ENCODE measurements around the gene PROB1.

PROB1 gene

DNA sequence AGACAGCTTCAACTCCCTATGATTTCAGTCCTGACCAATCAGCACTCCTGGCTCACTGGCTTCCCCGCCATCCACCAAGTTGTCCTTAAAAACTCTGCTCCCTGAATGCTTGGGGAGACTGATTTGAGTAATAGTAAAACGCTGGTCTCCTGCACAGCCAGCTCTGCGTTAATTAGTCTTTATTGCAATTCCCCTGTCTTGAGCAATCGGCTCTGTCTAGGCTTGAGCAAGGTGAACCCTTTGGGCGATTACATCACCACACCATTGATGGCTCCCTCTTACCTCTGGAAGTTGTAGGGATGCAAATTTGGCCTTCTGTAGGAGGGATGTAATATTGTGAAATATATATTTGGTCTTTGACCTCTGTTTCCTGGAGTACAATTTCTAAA lies 8.9 kb downstream of the PROB1 start:
- no peak for TF ChIP-seq TAF1 (IDR thresholded peaks at IDR 0.05; ENCODE audit: low read depth)
- TF ChIP-seq TCF12 (IDR thresholded peaks at IDR 0.05; ENCODE audit: low read depth): no peak
- TF ChIP-seq, protein P1, sequence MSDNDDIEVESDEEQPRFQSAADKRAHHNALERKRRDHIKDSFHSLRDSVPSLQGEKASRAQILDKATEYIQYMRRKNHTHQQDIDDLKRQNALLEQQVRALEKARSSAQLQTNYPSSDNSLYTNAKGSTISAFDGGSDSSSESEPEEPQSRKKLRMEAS (IDR thresholded peaks at IDR 0.05): no peak
- no peak for TF ChIP-seq NFIC (IDR thresholded peaks at IDR 0.05)
- TF ChIP-seq CREB1 (IDR thresholded peaks at IDR 0.05; ENCODE audit: low read depth): no peak
- TF ChIP-seq ZBTB7A (IDR thresholded peaks at IDR 0.05; ENCODE audit: low read depth): no peak

DNA sequence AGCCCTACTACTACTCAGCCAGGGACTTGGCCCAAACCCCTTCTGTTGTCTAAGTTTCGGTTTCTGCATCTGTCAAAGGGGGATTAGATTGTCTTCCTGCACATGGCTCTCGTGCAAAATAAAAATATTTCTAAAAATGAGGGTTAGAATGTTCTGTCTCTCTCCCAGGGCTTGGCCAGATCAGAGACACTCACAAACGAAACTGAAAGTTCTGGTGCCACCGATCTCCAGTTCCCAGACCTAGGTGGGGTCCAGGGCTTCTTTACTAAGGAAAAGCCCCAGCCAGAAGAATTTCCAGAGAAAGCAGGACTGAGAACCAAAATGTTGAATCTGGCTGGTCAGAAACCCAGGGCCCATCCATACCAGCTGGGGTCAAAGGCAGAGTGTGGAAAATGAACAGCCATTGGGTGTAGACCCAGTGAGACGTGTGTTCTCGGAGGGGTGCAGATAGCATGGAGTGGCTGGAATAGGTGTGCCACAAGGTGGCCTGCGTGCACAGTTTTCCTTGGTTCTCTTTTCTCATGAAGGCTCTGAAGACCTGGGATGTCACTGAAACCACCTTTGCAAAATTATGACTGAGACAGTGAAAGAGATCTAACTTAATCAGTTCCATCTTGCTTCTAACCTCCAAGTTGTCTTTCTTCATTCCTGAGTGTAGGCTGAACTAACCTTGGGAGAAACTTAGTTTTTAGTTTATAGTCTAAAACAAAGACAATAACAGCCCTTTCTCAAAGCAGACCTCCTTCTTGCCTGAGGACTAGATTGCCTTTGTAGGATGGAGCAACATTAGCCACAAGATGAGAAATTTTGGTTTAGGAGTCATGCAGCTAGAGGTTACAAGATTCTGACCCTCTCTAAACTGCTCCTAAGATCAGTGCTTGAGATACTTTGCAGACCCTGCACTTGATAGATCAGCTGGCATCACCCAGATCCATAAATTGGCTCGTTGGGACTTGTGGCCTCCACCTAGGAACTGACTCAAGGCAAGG lies 9.5 kb downstream of the PROB1 start:
- TF ChIP-seq FOXM1 (IDR thresholded peaks at IDR 0.05; ENCODE audit: borderline replicate concordance, low read depth) (no peak), RAD21 (IDR thresholded peaks at IDR 0.05; ENCODE audit: low read depth) (peak; percentile 40)

DNA sequence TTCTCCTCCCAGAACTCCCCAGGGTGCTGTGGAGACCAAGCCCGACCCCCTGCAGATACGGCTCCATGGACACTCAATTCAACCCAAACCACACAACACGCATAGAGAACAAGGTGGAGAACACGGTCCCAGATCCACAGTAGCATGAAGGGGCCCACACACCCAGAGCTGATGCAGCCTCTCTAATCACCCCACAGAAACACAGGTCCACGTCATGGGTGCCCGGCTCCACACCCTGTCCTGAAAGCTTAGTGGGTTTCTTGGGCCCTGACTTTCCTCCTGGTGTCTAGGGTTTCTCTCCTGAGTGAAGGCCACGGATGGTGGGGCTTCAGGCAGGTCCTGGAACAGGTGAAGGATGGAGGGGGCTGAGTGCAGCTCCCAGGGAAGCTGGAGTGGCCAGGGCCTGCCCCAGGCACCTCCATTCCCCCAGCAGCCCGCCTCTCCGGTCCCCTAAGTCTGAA lies 10.3 kb downstream of the PROB1 start:
- no peak for TF ChIP-seq CREB1 (IDR thresholded peaks at IDR 0.05; ENCODE audit: low read depth)
- TF ChIP-seq ZBTB7A (IDR thresholded peaks at IDR 0.05; ENCODE audit: low read depth): no peak
- TF ChIP-seq TAF1 (IDR thresholded peaks at IDR 0.05; ENCODE audit: low read depth): no peak
- TF ChIP-seq CEBPB (IDR thresholded peaks at IDR 0.05): no peak
- TF ChIP-seq TCF12 (IDR thresholded peaks at IDR 0.05; ENCODE audit: low read depth): no peak
- no peak for TF ChIP-seq FOXM1 (IDR thresholded peaks at IDR 0.05; ENCODE audit: borderline replicate concordance, low read depth)
- TF ChIP-seq YY1 (IDR thresholded peaks at IDR 0.05; ENCODE audit: low read depth): no peak
- TF ChIP-seq, protein P2, sequence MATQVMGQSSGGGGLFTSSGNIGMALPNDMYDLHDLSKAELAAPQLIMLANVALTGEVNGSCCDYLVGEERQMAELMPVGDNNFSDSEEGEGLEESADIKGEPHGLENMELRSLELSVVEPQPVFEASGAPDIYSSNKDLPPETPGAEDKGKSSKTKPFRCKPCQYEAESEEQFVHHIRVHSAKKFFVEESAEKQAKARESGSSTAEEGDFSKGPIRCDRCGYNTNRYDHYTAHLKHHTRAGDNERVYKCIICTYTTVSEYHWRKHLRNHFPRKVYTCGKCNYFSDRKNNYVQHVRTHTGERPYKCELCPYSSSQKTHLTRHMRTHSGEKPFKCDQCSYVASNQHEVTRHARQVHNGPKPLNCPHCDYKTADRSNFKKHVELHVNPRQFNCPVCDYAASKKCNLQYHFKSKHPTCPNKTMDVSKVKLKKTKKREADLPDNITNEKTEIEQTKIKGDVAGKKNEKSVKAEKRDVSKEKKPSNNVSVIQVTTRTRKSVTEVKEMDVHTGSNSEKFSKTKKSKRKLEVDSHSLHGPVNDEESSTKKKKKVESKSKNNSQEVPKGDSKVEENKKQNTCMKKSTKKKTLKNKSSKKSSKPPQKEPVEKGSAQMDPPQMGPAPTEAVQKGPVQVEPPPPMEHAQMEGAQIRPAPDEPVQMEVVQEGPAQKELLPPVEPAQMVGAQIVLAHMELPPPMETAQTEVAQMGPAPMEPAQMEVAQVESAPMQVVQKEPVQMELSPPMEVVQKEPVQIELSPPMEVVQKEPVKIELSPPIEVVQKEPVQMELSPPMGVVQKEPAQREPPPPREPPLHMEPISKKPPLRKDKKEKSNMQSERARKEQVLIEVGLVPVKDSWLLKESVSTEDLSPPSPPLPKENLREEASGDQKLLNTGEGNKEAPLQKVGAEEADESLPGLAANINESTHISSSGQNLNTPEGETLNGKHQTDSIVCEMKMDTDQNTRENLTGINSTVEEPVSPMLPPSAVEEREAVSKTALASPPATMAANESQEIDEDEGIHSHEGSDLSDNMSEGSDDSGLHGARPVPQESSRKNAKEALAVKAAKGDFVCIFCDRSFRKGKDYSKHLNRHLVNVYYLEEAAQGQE (IDR thresholded peaks at IDR 0.05; ENCODE audit: low read depth): no peak
- TF ChIP-seq EGR1 (IDR thresholded peaks at IDR 0.05): no peak
- TF ChIP-seq, protein P3, sequence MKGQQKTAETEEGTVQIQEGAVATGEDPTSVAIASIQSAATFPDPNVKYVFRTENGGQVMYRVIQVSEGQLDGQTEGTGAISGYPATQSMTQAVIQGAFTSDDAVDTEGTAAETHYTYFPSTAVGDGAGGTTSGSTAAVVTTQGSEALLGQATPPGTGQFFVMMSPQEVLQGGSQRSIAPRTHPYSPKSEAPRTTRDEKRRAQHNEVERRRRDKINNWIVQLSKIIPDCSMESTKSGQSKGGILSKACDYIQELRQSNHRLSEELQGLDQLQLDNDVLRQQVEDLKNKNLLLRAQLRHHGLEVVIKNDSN (IDR thresholded peaks at IDR 0.05): no peak
- TF ChIP-seq, protein P1 (IDR thresholded peaks at IDR 0.05): no peak
- TF ChIP-seq TEAD4 (IDR thresholded peaks at IDR 0.05): no peak
- TF ChIP-seq RAD21 (IDR thresholded peaks at IDR 0.05; ENCODE audit: low read depth): no peak
- no peak for TF ChIP-seq EP300 (IDR thresholded peaks at IDR 0.05; ENCODE audit: borderline replicate concordance)
- no peak for TF ChIP-seq NFIC (IDR thresholded peaks at IDR 0.05)

DNA sequence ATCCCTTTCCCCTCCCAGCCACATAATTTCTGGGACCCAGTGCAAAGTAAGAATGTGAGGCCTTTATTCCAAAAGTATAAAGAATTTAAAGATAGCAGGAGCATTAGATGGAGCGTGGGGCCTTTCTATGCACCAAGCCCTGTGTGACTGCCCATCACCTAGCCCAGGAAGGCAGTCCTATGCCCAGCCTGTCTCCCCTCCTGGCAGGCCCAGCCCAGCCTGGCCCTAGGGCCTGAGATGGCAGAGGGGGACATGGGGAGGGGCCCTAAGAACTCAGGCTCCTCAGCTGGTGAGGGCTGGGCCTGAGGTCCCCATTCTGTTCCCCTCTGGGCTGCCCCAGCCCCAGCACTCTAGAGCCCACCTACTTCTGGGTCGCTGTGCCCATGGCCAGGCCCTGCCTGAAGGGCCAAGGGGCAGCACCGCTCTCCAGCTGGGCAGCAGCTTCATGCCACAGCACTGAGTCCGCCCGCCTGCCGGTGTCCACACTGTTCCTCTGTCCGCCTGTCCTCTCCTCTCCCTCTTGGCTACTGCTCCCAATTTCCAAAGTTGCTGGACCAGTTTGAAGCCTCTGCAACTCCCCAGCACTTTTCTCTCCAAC lies 10.8 kb downstream of the PROB1 start:
- TF ChIP-seq NFIC (IDR thresholded peaks at IDR 0.05) (0 out of 2 replicates have a peak, but pooled peaks have one; percentile 22), RAD21 (IDR thresholded peaks at IDR 0.05; ENCODE audit: low read depth) (no peak)

DNA sequence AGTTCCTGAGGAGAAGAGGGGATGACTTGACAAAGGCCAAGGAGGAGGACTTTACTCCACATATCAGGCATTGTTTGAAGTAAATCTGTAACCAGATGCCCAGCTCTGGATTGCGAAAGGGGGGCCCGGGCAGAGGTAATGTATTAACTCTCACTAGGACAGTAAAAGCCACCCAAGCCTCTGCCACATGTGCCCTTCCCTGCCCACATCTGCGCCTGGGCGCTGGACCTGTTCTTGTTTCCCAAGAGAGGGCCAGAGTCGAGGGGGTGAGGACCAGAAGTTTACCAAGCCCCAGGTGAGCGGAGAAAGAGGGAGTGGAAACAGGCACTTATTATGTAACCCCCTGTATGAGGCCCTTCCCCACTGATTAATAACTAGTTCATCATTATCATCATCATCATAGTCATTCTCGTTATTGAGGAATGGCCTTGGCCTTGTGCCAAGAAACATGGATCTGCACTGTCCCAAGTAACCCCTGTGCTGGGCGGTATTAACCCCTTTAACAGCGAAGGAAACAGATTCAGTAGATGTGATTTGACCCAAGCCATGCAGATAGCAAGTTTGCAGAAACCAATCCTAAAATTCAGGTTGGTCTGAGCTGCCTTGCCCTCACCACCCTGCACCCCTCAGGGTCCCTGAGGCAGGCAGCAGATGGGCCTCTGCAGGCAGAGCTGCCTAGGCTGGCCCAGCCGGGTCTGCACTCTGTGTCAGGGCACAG lies 11.5 kb downstream of the PROB1 start, which contains the start of gene SLC23A1:
Gene SLC23A1 (minus strand): TSS at position 23 of the 718 bp plus-strand sequence. CDS start 44 bp downstream, outside the sequence.
- TF ChIP-seq, protein P2 (IDR thresholded peaks at IDR 0.05; ENCODE audit: low read depth): no peak
- TF ChIP-seq YY1 (IDR thresholded peaks at IDR 0.05; ENCODE audit: low read depth): no peak
- TF ChIP-seq TAF1 (IDR thresholded peaks at IDR 0.05; ENCODE audit: low read depth): no peak
- TF ChIP-seq, protein P3 (IDR thresholded peaks at IDR 0.05): no peak
- TF ChIP-seq NFIC (IDR thresholded peaks at IDR 0.05): peak; percentile 74
- no peak for TF ChIP-seq TEAD4 (IDR thresholded peaks at IDR 0.05)
- TF ChIP-seq TCF12 (IDR thresholded peaks at IDR 0.05; ENCODE audit: low read depth): no peak
- no peak for TF ChIP-seq EGR1 (IDR thresholded peaks at IDR 0.05)
- TF ChIP-seq CEBPB (IDR thresholded peaks at IDR 0.05): peak; percentile 94
- no peak for TF ChIP-seq CREB1 (IDR thresholded peaks at IDR 0.05; ENCODE audit: low read depth)
